ENCODE data around the gene MSRB3.

GRCh38 chr12:65305346-65305950 lies 27.0 kb downstream of the MSRB3 start:
- TF ChIP-seq CTCF (IDR thresholded peaks at IDR 0.05) (no peak), POLR2A (IDR thresholded peaks at IDR 0.05) (no peak)

Measured in Peyer's patch (tissue), 4 donors.